HG02840 (cell line): ENCODE data around the gene UBE2R2.
A peak's percentile ranks its signal among the peaks of the same experiment; 100 is the strongest.
"Not testable (repeated sequence)": the region's sequence is repeated elsewhere in the genome, so short reads cannot be mapped to it uniquely, and the experiment has no call there.

Experiments
- ATAC-seq: cut with Tn5 transposase; IDR thresholded peaks from one replicate; pipeline ENCODE4 v1.9.1; 2021; ENCODE audit warnings: mild to moderate bottlenecking, moderate library complexity, moderate number of reproducible peaks; ENCODE audit not compliant: unreplicated experiment, low FRiP score

UBE2R2 gene, protein sequence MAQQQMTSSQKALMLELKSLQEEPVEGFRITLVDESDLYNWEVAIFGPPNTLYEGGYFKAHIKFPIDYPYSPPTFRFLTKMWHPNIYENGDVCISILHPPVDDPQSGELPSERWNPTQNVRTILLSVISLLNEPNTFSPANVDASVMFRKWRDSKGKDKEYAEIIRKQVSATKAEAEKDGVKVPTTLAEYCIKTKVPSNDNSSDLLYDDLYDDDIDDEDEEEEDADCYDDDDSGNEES

DNA sequence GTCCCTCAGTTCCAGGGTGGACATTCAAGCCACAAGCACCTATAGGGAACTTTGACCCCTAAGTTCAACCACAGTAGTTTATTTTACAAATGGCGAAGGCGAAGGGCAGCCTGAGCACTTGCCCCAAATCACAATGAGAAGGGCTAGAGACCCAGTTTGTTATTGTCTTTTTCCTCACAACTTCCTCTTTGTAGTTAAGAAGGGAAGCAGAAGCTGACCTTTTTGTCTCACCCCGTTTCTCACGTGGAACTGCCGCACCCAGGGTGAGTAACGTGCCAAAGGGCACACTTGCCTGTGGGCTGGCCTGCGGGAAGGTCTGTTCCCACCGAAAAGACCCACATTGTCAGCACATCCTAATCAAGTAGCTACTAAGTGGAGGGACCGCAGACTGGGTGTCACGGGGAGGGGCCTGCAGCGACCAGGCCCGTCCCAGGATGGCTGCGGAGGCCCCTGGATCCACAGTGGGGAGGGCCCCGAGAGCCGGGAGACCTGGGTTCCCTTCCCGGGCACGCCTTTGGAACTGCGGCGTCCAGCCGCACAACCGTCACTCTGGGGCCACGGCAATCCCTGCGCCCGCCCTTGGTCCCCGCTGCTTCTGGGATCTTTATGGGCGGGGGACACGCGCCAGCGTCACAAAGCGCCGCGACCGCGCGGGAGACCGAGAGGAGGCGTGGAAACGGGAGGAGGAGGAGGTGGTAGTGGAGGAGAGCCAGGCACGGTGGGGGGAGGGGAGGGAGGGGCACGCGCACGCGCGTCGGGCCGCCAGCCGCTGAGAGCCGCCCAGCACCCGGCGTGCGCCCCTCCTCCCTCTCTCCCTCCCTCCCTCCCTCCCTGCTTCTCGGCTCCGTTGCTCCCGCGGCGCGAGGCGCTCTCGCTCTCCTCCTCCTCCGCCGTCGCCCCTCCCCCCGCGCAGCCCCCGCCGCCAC, at the start of gene UBE2R2:
UBE2R2 (plus strand) TSS at position 834 of the 926 bp plus-strand sequence. CDS start 598 bp downstream, outside the sequence.
- ATAC-seq = peak; percentile 46

DNA sequence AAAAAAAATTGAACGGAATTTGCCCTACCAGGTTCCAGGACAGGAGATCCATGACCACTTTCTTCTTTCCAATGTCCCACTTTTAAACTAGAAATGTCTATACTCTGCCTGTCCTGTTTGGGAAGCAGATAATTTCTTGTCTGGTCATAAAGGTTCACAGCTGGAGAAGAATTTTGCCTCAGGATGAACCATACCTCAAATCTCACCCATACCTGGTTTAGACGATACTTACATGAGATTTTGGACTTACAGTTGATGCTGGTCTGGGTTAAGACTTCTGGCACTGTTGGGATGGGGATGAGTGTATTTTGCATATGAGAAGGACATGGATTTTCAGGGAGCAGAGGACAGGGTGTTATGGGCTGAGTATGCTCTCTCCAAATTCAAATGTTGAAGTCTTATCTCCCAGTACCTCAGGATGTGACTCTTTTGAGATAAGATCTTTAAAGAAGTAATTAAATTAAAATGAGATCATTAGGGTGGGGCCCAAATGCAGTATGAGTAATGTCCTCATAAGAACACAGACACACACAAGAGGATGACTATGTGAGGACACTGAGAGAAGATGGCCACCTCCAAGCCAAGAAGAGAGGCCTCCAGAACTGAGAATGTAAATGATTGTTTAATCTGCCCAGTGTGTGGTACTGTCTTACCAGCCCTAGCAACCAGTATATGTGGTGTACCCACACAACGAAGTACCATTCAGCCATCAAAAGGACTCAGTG, 46.6 kb upstream of the UBE2R2 start:
- ATAC-seq = not testable (repeated sequence)

DNA sequence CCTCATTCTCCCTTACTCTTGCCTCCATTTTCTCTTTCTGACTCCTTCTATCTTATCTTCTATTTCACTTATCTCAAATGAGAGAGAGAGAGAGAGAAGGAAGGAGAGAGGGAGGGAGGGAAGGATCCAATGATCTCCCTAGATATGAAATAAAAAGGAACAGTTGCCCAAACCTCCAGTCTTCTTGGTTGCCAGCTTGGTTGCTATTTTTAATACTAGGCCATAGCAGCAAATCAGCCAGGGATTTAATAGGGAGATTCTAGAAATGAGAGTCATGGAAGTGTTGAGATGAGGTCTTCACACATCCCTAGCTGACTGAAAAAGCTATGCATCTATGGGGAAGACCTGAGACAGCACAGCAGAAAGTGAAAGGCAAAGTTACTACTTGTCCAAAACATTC, 43.8 kb upstream of the UBE2R2 start:
- ATAC-seq = not testable (repeated sequence)

DNA sequence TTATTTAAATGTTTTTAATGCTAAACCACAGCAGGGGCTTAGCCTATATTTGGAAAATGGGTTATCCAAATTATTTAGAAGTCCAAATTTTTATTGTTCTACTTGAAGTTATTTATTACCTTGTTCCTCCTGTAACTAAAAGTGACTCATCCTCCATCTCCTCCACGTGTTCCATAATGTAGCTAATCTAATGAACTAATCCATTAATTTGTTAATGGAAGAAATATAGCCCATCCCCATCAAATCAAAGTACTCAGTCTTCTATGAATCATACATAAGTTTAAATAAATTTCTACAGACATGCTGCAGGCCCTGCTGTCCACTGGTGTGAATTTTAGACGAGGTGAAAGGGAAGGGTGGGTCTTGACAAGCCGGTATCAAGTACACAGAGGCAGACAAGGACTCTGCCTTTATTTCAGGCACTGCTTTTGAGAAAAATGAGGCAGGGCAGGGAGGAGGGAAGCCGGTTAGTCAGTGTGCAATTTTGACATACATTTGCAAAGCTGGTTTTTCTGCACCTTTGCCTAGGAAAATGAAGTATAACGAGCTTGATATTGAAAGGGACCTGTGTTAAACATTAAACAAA, 42.8 kb upstream of the UBE2R2 start:
- ATAC-seq = not testable (repeated sequence)

DNA sequence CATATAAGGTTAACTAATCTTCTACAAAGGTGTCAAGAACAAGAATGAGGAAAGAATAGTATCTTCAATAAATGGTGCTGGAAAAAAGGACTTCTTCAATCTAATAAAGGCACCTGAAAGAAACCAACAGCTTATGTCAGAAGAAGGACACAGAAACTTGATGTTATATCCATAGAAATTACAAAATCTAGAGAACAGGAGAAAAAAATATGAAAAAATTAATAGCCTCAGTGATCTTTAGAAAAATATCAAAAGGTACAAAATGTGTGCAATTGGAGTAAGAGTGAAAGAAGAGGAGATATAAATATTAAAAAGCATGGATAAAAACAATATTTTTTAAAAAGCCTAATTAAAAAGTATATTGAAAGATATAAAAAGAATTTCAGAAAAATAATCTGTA, 40.4 kb upstream of the UBE2R2 start:
- no peak for ATAC-seq

DNA sequence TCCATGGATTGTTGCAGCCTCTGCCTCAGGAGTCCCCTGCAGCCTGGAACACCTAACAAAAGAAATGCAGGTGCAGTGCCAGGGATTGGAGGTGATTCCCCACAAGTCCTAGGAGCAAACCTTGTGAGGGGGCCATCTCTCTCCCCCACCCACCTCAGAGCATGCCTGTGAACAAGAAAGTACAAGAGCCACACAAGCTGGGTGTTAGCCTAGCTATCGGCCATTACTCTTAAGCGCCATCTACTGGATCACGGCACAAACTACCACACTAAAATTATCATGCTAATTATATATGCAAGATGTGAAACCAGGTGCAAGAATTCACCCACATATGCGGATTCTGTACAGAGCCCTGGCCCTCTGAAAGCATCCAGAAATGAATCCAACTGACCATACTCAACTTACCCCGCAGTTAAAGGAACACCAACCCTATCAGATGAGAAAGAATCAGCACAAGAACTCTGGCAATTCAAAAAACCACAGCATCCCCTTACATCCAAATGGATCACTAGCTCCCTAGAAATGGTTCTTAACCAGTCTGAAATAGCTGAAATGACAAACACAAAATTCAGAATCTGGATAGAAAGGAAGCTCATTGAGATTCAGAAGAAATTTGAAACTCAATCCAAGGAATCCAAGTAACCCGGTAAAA, 38.1 kb upstream of the UBE2R2 start:
- ATAC-seq = peak; percentile 73

DNA sequence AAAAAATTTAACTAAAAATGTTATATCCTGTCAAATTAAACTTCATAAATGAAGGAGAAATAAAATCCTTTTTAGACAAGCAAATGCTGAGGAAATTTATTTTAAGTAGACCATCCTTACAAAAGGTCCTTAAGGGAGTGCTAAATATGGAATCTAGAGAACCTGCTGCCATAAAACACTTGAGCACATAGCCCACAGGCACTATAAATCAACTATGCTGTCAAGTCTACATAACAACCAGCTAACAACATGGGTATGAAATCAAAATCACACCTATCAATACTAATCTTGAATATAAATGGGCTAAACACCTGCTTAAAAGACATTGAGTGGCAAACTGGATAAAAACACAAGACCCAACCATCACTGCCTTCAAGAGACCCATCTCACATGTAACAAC, 36.7 kb upstream of the UBE2R2 start:
- ATAC-seq = no peak

DNA sequence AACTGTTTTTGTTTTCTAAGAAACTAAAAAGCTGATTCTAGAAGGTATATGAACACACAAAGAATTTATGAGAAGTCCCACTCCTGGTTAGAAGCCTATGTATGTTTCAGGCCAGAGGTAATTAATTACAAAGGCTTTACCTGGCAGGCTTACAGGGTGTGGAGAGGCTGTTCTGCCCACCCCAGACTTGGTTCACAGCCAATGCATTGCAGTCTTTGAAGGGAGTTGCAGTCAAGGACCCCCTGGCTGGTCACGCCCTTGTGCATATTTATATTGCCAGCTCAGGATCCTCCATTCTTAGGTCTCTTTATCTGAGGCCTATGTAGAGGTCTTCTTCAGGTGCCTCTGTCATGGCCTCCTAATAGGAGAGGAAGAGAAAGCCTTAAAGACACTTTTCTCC, 35.2 kb upstream of the UBE2R2 start:
- ATAC-seq = no peak

DNA sequence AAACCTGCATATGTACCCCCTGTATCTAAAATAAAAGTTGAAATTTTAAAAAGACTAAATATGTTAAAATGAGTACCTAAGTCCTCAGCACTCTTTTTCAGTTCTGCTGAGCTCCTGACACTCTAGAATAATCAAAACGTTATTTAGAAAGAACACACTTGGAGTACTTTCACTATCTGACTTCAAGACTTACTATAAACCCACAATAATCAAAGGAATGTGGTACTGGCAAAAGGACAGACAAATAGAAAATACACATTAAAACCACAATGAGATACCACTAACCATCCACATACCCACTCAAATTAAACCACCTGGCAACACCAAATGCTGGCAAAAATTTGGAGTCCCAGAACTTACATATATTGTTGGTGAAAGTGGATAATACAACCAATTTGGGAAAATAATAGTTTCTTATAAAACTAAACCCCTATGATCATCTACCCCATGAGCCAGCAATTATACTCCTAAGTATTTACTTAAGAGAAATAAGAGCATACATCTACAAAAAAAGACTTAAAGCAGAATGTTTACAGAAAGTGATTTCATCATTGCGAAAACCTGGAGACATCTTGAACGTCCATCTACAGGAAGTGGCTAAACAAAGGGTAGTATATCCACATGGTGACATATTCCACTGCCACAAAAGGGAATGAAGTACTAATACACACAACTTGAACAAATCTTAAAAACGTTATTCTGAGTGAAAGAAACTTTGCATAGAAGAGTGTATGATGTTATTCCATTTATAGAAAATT, 34.4 kb upstream of the UBE2R2 start:
- ATAC-seq = no peak

DNA sequence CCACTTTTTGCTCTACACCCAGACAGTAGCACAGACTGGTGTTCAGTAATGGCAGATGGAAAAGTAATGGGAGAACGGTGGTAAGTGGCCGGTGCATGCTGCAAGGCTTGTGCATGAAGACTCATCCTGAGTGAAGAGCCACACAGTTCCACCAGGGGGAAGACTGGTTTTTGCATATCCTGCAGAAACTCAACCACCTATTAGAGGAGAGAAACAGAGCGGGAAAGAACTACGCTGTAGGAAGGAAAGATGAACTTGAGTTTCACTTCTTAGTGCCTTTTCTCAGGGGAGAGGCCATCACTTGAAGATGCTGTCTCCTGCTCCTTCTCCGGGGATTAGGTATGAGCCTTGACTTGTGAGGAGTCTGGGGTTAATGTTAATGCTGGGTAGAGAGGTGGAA, 31.0 kb upstream of the UBE2R2 start:
- ATAC-seq = no peak

DNA sequence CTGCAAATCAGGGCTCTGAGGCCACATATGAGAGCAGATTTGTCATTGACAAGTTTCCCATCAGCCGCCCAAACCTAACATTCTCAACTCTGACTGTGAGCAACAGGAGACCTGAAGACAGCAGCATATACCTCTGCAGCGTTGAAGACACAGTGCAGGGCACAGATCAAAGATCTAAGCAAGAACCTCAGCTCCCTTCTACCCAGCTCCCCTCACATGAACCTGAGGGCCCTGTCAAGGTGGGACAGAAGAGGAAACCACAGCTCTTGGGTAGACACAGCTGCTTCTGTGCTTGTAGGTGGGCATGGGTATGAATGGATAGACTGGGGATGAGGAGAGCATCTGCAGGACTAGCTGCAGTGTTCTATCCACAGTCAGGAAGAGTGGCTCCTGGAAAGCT, 30.3 kb upstream of the UBE2R2 start:
- no peak for ATAC-seq

DNA sequence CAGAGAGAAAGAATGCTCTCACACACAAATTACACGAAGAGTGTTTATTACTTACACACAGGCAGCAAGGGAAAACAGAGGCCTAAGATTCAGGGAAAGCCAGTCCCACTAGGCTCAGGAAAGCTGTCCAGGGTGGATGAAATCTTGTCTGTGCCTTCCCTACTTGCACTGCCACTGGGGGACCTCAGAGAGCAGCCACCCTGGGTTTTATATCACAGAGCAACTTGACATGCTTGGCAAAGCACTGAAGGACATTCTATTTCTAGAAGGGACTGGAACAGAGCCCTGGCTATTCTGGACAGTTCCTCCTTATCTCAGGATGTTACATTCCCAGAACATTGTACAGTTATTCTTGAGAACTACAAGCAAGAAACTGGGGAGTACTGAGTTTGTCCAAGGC, 29.1 kb upstream of the UBE2R2 start:
- no peak for ATAC-seq

DNA sequence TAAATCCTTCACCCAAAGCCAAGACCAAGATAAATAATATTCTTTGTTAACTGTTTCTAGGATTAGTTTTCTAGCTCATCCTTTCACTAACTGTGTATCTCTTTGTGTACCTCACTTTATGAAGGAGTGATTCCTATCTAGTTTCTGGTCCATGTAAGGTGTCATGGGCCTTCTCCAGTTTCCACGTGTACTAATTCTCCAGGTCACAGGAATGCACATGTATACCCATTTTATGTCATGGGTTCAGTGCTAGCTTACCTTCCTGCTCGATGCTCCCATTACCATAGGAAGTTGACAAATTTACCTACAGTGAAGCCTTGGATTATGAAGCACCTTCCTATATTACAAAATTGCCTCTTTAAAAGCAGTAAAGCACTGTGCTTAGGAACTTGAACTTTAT, 27.5 kb upstream of the UBE2R2 start:
- not testable (repeated sequence) for ATAC-seq

DNA sequence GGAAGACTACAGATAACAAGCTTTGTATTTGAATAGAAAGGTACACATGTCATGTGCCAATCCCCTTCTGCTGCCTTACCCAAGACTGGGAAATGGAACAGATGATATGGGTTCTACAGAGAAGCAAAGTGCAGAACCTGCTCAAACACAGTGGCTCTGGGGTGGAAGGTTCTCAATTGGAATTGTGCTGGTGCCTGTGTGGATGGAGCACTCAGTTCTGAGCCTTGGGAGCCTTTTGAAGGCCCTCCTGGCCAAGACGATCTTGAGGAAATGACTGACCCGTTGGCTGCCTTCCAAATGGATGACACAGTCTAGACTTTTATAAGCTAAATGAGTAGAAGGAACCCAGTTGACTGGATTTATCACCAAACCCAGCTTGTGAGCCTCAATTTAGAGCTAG, 25.8 kb upstream of the UBE2R2 start:
- no peak for ATAC-seq

DNA sequence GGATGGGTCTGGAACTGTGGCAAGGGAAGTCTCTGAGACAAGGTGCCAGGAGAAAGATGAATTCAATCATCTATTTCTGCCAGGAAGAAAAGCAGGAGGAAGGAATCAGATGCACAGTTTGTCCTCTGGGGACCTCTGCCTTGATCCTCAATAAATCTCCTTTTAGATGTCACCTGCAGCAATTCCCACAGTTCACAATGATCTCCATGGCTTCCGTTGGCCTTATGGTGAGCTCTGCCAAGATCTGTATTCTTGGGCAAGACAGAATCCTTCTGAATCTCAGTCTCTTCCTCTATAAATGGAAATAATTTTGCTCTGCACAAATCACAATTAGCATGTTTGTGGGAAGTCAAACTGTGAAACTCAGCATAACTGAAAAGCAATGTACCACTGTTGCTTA, 23.5 kb upstream of the UBE2R2 start:
- not testable (repeated sequence) for ATAC-seq

DNA sequence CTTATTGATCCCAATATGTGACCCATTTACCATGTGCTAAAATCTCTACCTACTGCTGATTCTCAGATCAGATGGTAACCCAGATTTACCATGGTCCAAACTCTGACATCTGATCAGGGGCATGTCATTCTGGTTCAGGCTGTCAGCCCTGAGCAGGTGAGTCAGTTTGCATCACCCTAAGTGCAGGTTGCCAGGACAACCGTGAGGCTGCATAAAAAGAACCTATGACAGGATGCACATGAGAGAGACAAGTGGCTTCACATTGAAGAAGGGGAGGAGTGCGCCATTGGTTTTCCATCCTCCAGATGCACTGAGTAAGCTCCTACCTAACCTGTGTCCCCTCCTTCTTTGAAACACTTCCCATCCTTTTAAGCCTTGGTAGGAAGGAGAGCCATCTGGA, 22.4 kb upstream of the UBE2R2 start:
- no peak for ATAC-seq

DNA sequence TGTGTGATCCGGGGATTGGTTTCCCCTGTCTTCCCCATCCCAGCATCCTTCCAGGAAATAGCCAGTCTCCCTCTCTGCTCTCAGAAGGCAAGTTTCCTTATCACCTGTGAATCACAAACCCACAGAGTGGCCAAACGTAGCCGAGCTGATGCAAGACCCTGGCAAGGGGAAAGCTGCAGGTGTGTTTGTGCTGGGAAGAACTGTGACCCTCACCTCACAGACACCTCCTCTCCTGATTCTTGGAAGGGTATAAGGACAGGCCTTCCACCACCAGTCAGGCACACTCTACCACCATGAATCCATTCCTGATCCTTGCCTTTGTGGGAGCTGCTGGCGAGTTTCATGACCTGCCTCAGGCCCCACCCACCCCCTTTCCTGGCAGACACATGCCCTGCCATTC, 21.7 kb upstream of the UBE2R2 start, which contains the start of gene PRSS3:
PRSS3 (plus strand) TSS at position 281 of the 400 bp plus-strand sequence; CDS start at position 294, 13 bp downstream.
- ATAC-seq = no peak

DNA sequence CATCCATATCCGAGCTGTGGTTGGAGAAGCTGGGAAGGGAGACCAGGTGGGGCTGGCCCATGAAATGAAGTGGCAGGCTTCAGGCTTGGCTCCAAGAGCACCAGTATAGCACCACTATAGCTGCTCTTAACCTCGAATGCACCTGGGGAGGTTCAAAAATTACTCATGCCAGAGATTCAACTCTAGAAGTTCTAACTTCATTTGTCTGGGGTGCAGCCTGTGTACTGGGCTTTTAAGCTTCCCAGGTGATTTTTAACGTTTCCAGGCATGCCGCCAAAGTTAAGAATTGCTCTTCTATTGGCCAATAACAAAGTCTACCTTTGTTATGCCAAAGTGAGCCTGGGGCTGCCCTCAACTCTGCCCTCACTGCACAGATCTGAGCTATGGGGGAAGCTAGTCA, 21.1 kb upstream of the UBE2R2 start:
- ATAC-seq = no peak

DNA sequence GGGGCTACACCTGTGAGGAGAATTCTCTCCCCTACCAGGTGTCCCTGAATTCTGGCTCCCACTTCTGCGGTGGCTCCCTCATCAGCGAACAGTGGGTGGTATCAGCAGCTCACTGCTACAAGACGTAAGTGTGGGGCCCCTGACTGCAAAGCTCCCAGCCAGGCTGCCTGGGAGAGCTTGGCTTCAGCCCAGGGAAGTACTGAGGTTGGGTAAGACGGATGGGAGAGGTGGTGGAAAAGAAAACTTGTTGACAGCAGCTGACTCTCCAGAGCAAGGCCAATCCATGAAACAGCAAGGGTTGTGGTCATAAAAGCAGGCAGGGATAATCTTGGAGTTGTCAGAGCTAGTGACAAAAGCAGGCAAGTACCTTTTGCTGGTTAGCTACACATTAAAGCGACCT, 20.3 kb upstream of the UBE2R2 start:
- ATAC-seq = not testable (repeated sequence)
